GM18519 (cell line): ENCODE results near the gene NMNAT2.
"Not testable (repeated sequence)": the region's sequence is repeated elsewhere in the genome, so short reads cannot be mapped to it uniquely, and the experiment has no call there.

Source experiments
- ATAC-seq: cut with Tn5 transposase; IDR thresholded peaks from one replicate; pipeline ENCODE4 v1.9.1; 2021; ENCODE audit warnings: mild to moderate bottlenecking, moderate library complexity; ENCODE audit not compliant: unreplicated experiment, low FRiP score

NMNAT2 gene

DNA sequence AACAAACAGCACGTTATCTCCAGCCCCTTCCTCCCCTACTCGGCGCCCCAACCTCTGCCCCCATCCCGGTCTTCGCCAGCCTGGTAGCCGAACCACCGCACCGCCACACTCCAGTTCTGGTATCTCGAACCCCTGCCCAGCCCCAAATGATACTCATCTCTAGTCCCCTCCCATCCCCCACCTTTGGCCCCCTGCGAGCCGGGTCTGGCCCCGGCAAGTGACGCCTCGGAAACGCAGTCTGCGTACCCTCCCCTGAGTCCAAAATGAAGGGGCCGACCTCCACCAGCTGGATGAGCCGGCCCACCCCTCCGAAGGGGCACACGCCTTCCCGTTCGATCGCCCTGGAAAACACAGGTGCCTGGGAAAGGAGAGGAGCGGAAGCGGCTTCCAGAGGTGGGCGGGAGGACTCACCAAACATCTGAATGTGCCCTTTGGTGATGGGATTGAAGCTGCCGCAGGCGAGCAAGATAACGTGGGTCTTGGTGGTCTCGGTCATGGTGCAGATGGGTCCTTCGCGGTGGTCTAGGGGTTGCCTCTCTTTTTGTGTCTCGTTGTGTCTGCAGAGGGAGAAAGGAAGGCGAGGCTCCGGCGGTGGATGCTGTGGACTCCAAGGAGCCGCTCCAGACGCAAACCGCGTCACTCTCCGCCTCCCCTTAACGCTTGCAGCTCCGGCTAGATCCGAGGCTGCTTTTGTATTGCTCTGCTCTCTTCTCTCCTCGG, at the start of gene NMNAT2:
TSS of gene NMNAT2 (minus strand) at position 609 of the 720 bp plus-strand sequence. CDS start at position 496, 113 bp downstream.
- ATAC-seq, result no peak

DNA sequence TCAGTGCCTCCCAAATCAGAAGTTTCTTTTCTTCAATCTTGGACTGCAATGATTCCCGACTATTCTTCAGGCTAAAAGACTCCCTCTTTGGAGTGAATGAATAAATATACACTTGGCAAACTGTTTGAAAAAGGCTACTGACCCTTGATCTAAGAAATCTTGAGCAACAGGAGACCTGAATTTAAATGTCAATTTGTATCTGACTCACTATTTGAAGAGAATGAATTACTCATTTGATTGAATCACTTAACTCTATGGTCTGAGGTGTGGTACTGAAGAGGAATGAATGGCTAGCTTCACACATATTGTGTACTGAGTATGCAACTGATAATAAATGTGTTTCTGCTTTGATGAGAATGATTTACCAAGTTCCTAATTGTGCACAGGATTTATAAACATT, 49.5 kb upstream of the NMNAT2 start:
- ATAC-seq, result no peak

DNA sequence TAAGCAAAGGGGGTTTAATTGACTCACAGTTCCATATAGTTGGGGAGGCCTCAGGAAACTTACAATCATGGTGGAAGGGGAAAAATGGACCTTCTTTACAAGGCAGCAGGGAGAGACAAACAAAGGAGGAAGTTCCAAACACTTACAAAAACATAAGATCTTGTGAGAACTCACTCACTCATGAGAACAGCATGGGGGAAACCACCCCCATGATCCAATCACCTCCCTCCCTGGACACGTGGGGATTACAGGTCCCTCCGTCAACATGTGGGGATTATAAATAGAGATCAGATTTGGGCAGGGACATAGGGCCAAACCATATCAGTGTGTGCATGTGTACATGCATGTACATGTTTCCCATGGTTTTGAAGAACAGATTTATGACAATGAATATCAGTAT, 48.6 kb upstream of the NMNAT2 start:
- ATAC-seq, result no peak

DNA sequence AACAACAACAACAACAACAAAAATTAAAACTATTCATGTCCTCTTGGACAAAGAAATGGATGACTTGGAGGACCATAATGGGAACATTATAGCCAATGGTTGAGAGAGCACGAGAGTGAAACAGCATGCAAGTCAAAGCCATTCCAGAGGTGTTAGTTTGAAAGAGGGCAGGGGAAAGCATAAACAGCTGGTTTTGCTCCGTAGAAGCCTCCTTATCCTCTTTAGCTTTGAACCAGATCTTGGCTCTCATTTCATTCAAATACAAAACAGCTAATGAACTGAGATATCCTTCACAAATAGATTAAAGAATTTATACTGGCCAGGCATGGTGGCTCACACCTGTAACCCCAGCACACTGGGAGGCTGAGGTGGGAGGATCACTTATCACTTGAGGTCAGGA, 45.4 kb upstream of the NMNAT2 start:
- no peak for ATAC-seq

DNA sequence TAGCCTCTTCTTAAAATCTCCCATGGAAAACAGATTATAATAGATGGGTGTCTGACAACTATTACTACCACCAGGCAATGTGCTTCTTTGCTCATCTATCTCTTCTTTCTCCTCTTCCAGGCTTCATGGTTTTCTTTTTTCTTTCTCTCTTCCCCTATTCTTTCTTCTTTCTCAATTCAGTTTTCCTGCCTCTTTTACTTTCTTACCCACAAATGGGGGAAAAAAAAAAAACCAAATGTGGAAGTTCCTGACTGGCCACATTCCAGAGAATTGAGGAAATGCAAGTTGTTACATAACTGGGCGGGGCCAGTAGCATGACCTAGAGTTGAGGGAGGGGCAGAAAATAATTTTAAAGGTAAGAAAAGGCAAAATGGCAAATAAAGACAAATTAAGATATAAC, 43.2 kb upstream of the NMNAT2 start:
- ATAC-seq, result no peak

DNA sequence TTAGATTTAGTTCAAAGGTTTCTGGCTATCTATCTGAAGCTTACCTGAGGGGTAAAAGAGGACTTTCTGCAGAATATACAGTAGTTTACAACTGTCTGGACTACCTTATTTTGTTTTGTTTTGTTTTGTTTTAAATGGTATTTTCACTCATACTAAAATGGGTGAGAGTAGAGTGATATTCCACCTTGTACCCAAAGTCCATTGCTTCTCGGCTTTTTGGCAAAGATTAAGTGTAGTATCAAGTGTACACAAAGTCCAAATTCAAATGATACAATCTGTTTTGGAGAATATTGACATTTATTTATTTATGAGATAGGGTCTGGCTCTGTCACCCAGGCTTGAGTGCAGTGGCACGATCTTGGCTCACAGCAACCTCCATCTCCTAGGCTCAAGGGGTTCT, 42.4 kb upstream of the NMNAT2 start:
- no peak for ATAC-seq

DNA sequence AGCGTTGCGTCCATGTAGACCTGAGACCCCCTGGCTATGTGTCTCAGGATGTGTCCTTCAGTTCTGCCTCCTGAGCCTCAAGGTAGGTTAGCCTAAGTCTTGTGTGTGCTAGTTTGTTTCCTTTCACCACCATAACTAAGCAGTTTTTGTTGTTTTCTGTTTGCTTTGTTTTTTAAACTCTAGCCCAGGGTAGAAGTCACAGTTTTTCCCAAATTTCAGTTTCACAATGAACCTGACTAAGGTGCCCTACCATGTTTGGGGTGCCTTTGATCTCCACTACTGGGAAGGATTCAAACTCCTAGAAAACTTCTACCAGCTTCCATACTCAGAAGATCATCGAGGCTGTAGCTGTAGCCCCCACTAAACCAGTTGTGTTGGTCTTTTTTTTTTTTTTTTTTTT, 39.3 kb upstream of the NMNAT2 start:
- ATAC-seq, result no peak

DNA sequence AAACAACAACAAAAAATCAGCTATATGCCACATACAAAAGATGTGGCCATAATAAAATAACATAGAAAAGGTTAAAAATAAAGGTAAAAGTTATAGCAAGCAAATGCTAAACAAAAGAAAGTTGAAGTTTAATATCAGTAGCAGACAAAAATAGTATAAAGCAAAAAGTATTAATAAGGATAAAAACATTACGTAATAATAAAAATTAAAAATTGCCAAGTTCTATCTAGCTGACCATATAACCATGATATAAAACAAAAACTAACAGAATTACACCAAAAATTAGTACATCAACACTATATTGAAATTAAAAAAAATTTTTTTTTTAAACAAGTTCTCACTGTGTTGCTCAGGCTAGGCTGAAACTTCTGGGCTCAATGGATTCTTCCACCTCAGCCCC, 38.6 kb upstream of the NMNAT2 start:
- no peak for ATAC-seq

DNA sequence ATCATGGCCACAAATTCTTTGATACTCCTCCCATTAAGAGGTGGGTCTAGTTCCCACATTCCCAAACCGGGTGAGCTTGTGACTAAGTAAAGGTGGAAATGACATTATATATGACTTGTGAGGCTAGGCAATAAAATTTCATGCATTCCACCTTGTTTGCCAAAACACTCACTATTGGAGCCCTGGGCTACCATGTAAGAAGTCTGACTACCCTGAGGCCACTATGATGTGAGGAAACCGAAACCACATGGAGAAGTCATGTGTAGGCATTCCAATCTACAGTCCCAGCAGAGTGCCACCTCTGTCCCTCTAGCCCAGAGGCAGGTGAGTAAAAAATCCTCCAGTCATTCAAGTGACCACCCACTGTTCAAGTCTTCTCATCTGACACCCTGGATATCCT, 36.2 kb upstream of the NMNAT2 start:
- ATAC-seq, result no peak

DNA sequence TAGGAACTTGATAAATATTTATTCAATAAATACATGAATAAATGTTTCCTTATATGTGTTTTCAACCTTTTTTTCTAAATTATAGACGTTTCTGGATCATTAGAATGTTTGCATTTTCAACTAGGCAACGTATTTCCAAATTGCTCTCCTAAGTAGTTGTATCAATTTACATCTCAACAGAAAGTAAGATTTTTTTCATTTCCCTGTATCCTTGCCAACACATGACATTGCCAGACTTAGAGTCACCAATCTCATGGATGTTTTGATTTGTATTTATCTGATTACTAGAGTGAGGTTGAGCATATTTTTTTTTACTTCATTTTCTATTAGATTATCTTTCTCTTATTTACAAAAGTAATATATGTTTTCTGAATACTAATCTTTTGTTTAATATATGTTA, 31.9 kb upstream of the NMNAT2 start:
- ATAC-seq, result no peak

DNA sequence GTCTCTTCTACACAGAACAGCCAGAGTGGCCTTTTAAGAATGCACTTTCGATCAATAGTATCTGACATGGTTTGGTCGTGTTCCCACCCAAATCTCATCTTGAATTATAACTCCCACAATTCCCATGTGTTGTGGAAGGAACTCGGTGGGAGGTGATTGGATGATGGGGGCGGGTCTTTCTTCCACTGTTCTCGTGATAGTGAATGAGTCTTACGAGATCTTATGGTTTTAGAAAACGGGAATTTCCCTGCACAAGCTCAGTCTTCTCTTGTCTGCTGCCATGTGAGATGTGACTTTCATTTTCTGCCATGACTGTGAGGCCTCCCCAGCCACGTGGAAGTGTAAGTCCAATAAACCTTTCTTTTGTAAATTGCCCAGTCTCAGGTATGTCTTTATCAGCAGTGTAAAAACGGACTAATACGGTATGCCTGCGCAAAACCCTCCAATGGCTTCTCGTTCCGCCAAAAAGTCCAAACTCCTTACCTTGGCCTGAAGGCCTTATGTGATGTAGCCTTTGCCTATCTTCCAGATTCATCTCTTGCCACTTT, 31.1 kb upstream of the NMNAT2 start:
- ATAC-seq, result no peak

DNA sequence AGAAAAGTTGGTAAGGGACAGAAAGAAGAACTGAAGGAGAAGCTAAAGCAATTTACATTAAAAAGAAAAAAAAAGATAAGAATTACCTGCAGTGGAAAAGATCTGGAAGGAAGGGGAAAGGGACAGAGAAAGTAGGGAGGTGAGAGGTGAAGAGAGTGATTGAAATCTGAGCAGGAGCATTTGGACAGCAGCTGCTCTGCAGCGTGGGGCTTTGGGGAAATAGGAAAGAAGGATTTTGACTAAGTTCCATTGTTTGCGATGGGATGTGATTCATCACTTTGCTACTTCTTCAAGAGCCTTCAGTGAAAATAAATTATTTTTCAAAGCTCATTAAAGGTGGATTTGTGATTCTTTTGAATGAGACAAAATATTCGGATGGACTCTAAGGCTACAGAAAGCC, 26.1 kb upstream of the NMNAT2 start:
- ATAC-seq, result no peak

DNA sequence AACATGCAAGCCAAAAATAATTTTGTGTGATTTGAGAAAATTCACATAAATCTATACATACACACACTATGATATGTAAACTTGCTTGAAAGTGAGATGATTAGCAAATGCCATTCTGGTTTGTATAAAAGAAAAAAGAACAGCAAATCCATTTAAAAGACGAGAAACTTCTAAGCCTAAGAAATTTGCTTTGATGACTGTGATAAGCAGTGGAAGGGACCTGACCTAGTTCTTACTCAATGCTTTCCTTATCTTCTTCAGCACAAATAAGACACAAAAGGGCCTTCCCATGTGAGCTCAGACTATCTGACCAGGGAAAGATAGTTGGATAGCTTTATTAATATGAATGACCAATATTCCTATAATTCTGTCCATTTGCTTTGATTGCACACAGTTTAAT, 25.3 kb upstream of the NMNAT2 start:
- no peak for ATAC-seq

DNA sequence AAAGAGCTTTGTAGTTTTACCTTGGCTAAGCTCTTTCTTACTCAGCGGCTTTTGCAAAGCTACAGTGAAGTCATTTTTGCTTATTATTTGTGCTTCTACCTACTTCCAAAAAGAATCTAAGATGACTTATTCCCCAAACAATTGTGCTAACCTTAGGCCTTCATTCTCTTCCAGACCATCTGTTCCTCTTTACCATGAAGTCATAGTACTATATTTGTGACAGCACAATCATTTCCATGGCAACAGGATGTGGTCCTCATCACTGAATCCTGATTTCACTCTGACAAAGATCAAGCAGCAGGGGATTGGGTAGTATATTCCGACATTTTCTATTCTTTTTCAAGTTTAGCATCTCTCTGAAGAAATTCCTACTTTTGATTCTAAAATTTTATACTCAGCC, 24.8 kb upstream of the NMNAT2 start:
- ATAC-seq, result no peak

DNA sequence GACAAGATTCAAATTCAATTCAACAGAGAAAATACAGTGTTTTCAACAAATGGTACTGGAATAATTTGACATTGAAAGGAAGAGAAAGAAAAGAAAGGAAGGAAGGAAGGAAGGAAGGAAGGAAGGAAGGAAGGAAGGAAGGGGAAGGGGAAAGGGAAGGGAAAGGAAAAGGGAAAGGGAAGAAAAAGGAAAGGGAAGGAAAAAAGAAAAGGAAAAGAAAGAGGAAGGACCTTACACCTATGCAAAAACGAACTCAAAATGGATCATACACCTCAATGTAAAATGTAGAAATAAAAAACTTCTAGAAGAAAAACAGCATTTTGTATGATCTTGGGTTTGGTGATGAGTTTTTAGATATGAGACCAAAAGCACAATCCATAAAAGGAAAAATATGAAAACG, 19.9 kb upstream of the NMNAT2 start:
- ATAC-seq, result no peak

DNA sequence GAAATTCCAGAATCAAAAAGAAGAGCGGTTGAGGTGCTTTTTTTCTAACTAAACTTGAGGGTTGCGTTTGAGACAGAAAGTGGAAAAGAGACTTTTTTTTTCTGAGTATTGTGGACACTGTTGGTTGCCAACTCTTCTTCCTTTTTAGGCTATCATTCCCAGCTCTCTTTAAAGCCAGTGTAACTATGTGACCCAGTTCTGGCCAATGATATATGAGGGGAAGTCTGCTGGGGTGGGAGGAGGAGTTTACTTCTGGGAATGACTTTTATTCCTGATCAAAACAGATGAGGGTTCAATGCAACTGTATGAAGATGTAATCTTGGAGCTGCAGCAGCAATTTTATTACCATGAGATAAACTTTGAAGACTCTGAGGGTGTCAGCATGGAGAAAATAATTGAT, 17.3 kb upstream of the NMNAT2 start:
- ATAC-seq, result no peak

DNA sequence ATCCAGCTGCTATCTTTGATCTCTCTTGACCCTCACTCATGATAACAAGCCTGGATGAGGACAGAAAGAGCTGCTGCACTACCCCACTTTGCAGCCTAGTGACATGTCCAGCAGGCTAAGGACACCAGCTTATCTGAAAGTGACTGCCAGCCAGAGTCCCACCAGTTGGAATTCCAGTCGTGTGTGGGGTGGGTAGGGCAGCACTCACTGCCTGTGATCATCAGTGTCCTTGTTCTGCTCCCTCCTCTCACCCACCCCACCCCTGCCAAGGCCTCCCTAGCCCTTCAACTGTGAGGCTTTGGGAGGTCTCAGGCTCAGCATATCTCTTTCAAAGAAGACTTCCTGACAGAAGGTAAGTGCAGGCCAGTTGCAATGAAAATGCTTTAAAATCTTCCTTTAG, 15.5 kb upstream of the NMNAT2 start:
- no peak for ATAC-seq

DNA sequence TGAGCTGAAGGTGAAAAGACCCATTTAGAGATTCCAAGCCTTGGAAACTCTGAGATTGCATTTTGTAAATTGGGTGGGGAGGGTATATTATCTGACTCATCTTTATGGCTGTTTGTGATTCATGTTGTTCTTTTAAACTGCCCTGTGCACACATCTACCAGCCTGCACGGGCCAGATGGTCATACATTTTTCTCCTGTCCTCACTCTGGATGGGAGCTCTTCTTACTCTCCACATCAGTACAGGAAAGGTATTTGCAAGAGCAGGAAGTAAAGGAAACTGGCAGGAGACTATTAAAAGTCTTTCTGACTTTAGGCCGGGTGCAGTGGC, 14.3 kb upstream of the NMNAT2 start:
- no peak for ATAC-seq

DNA sequence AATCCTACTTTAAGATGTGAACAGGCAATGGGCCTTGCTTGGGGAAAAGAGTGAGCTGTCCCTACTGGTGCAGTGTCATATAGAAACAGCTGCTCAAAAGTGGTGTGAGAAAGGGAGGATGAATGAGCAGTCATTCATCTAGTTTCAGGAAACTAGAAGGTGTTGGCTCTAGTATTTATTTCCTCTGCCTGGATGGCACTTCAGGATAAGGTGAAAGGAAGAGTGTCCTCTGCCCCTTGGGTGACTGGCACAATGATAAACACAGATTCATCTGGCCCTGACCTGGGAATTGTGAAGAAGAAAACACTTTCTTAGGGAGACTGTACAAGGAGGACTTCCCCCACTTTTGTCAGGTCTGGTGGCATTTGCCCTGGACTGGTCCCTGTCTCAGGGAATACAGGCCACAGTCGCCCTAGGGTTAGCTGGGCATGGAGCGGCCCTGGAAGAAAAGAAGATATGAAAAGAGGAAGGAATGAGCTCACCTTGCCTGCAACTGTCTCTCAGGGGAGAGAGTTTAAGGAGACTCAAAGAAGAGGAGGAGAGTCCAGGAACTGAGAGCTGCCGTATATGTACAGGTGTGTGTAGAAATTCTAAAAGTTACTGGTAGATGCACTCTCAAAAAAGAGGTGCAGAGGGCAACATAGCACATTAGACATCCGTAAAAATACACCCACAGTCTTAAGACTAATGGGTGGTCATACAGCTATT, 13.8 kb upstream of the NMNAT2 start:
- ATAC-seq, result no peak

DNA sequence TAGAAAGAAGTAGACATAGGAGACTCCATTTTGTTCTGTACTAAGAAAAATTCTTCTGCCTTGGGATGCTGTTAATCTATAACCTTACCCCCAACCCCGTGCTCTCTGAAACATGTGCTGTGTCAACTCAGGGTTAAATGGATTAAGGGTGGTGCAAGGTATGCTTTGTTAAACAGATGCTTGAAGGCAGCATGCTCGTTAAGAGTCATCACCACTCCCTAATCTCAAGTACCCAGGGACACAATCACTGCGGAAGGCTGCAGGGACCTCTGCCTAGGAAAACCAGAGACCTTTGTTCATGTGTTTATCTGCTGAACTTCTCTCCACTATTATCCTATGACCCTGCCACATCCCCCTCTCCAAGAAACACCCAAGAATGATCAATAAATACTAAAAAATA, 9.4 kb upstream of the NMNAT2 start:
- ATAC-seq, result not testable (repeated sequence)

DNA sequence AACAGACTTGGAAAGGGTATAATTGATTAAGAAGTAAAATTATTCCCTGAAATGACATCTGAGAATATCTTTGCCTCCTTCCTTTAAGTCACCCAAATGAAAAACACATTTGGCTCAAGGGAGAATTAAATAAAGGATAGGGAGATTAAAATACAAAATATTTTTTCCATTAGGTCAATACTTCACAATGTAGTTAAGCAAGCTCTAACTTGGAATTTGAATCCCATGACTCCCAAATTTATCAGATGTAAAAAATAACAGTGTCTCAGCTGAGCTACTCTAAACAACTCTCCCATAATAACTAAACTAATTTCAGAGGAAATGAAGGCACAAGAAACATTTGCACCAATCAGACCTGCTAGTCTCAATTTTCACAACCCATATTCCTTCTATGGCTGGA, 6.5 kb upstream of the NMNAT2 start:
- ATAC-seq, result no peak

DNA sequence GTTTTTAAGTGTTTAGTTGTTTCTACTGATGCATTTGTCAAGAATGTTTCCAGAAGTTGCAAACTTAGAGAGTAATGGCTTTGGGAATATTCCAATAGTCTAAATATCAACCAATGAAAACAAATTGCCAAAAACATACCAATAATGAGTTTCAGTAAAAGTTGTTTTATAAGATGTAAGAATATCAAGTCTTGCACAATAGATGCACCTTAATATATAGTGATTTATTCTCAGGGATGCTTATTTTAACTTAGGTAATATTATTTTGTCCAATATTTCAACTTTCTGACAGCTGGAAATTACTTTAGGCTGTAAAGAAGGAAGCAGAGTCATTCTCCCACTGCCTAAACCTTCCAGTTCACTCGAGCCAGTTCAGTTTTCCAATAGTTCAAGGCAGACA, 5.4 kb upstream of the NMNAT2 start:
- ATAC-seq, result no peak
